GM23338 (cell line): ENCODE results near the gene CHEK1. TPM values are rescaled to one million over a fixed set of nuclear protein-coding genes. Genes with fewer than 3 reads are reported as not detected.

Source experiments
- ATAC-seq: fragments of 200-7000 bp; cut with Tn5 transposase; 3 replicates; pipeline ENCODE4 v1.9.1; 2020
- DNase-seq: peaks from one replicate; pipeline ENCODE4 v3.0.0-alpha.2; 2015; ENCODE audit warnings: low spot score
- H2AFZ ChIP-seq: fragments of 200-600 bp; sonication (generic); 2 replicates; pipeline ENCODE4 v1.8.0; 2016; ENCODE audit warnings: antibody characterized with exemption, mild to moderate bottlenecking, moderate library complexity
- H3F3A ChIP-seq: fragments of 200-600 bp; sonication (generic); replicated peaks from 2 replicates; pipeline ENCODE4 v1.8.0; 2017; ENCODE audit warnings: antibody characterized with exemption, mixed run types, low read depth
- H3K27ac ChIP-seq: fragments of 200-600 bp; sonication (generic); 2 replicates; pipeline ENCODE4 v1.6.1; 2016; ENCODE audit warnings: low read depth
- H3K27me3 ChIP-seq: fragments of 200-600 bp; sonication (generic); 2 replicates; pipeline ENCODE4 v1.8.0; 2016; ENCODE audit warnings: mild to moderate bottlenecking, mixed run types, moderate library complexity; ENCODE audit not compliant: insufficient read depth
- H3K36me3 ChIP-seq: fragments of 200-600 bp; sonication (generic); 2 replicates; pipeline ENCODE4 v1.8.0; 2016; ENCODE audit warnings: mild to moderate bottlenecking; ENCODE audit not compliant: insufficient read depth
- H3K4me1 ChIP-seq: fragments of 200-600 bp; sonication (generic); 2 replicates; pipeline ENCODE4 v1.8.0; 2016; ENCODE audit warnings: mild to moderate bottlenecking, moderate library complexity; ENCODE audit not compliant: insufficient read depth
- H3K4me2 ChIP-seq: fragments of 200-600 bp; sonication (generic); 2 replicates; pipeline ENCODE4 v1.7.1; 2017; ENCODE audit warnings: mixed run types
- H3K4me3 ChIP-seq: fragments of 200-600 bp; sonication (generic); 2 replicates; pipeline ENCODE4 v1.6.1; 2016; ENCODE audit warnings: mixed run types
- H3K79me2 ChIP-seq: fragments of 200-600 bp; sonication (generic); replicated peaks from 2 replicates; pipeline ENCODE4 v1.8.0; 2017; ENCODE audit warnings: mild to moderate bottlenecking; ENCODE audit not compliant: insufficient read depth
- H3K9me2 ChIP-seq: fragments of 200-600 bp; sonication (generic); 2 replicates; pipeline ENCODE4 v1.8.0; 2017; ENCODE audit not compliant: insufficient read depth
- H4K20me1 ChIP-seq: fragments of 200-600 bp; sonication (generic); replicated peaks from 2 replicates; pipeline ENCODE4 v1.8.0; 2017; ENCODE audit warnings: mild to moderate bottlenecking; ENCODE audit not compliant: insufficient read depth
- H3K27ac Mint-ChIP-seq: 2 replicates; pipeline ENCODE4 v1.8.0; 2020; ENCODE audit warnings: inconsistent platforms, mild to moderate bottlenecking, moderate library complexity, mixed read lengths
- H3K27me3 Mint-ChIP-seq: 3 replicates; pipeline ENCODE4 v1.8.0; 2022; ENCODE audit warnings: low read depth, mild to moderate bottlenecking, moderate library complexity, mixed read lengths, inconsistent platforms; ENCODE audit not compliant: insufficient read depth, poor library complexity
- H3K36me3 Mint-ChIP-seq: 3 replicates; pipeline ENCODE4 v1.8.0; 2021; ENCODE audit warnings: low read depth, mild to moderate bottlenecking, inconsistent platforms, moderate library complexity, mixed read lengths
- H3K4me1 Mint-ChIP-seq: 3 replicates; pipeline ENCODE4 v1.8.0; 2020; ENCODE audit warnings: mild to moderate bottlenecking, inconsistent platforms, mixed read lengths
- H3K4me3 Mint-ChIP-seq: 3 replicates; pipeline ENCODE4 v1.8.0; 2021; ENCODE audit warnings: moderate library complexity, mild to moderate bottlenecking, inconsistent platforms, mixed read lengths
- H3K9me3 Mint-ChIP-seq: 3 replicates; pipeline ENCODE4 v1.8.0; 2020; ENCODE audit warnings: moderate library complexity, mild to moderate bottlenecking, inconsistent platforms, mixed read lengths
- CREB1 ChIP-seq: fragments of 250-450 bp; sonication (Bioruptor Pico); IDR thresholded peaks from 2 replicates; pipeline ENCODE4 v1.5.0; 2020; ENCODE audit warnings: low read depth, mild to moderate bottlenecking, moderate library complexity
- CTCF ChIP-seq, 2 experiments: fragments of 200-600 bp in 1 of 2; sonication (generic) in 1 of 2; conservative IDR thresholded peaks; 2 replicates each; pipeline versions ENCODE4 v1.5.1 to v1.6.1; 2016 to 2017; ENCODE audit warnings: antibody characterized with exemption in 2 of 2, low read depth in 2 of 2, mild to moderate bottlenecking in 2 of 2, moderate library complexity in 1 of 2
- EZH2 ChIP-seq: fragments of 200-600 bp; sonication (generic); IDR thresholded peaks from one replicate; pipeline ENCODE4 v1.8.0; 2017; ENCODE audit warnings: antibody characterized with exemption, mild to moderate bottlenecking, low read depth; ENCODE audit not compliant: unreplicated experiment
- EZH2phosphoT487 ChIP-seq: fragments of 200-600 bp; sonication (generic); IDR thresholded peaks from one replicate; pipeline ENCODE4 v1.8.1; 2018; ENCODE audit warnings: antibody characterized with exemption; ENCODE audit not compliant: unreplicated experiment
- JUNB ChIP-seq: IDR thresholded peaks from one replicate; pipeline ENCODE4 v1.6.1; 2016; ENCODE audit warnings: antibody characterized with exemption; ENCODE audit not compliant: unreplicated experiment
- NANOG ChIP-seq: IDR thresholded peaks from 2 replicates; pipeline ENCODE4 v1.6.1; 2016; ENCODE audit warnings: antibody characterized with exemption, borderline replicate concordance
- POLR2AphosphoS5 ChIP-seq: IDR thresholded peaks from 2 replicates; pipeline ENCODE4 v1.6.1; 2016; ENCODE audit warnings: antibody characterized with exemption, low read depth
- REST ChIP-seq: IDR thresholded peaks from one replicate; pipeline ENCODE4 v1.6.1; 2018; ENCODE audit warnings: antibody characterized with exemption; ENCODE audit not compliant: unreplicated experiment
- STAT1 ChIP-seq: IDR thresholded peaks from one replicate; pipeline ENCODE4 v1.6.1; 2016; ENCODE audit warnings: antibody characterized with exemption; ENCODE audit not compliant: unreplicated experiment
- ZNF114 ChIP-seq: fragments of 250-450 bp; sonication (Bioruptor Pico); IDR thresholded peaks from 2 replicates; pipeline ENCODE4 v1.5.0; 2020; ENCODE audit warnings: mild to moderate bottlenecking, moderate library complexity
- ZNF331 ChIP-seq: fragments of 250-450 bp; sonication (Bioruptor Pico); IDR thresholded peaks from 2 replicates; pipeline ENCODE4 v1.5.0; 2020; ENCODE audit warnings: low read depth, mild to moderate bottlenecking, moderate library complexity
- ZNF462 ChIP-seq: fragments of 250-450 bp; sonication (Bioruptor Pico); IDR thresholded peaks from 2 replicates; pipeline ENCODE4 v1.5.0; 2020; ENCODE audit warnings: mild to moderate bottlenecking, moderate library complexity
- polyA plus RNA-seq: library from polyadenylated mRNA; unstranded; fragments of >200 nt; fragmentation: Nextera tagmentation; extraction: Ambion mirVana; gene quantifications from 2 replicates; pipeline ENCODE4 v1.2.1, GENCODE V29; 2016
- total RNA-seq: library from RNA; depleted of rRNA; stranded (reverse); fragments of >200 nt; shearing (Covaris generic); gene quantifications from 2 replicates; pipeline ENCODE4 v1.2.3, GENCODE V29; 2014
- TF ChIP-seq, protein P1 (sequence below): IDR thresholded peaks from 2 replicates; pipeline ENCODE4 v1.6.1; 2016; ENCODE audit warnings: antibody characterized with exemption

The CHEK1 gene
- total and polyA plus RNA-seq, 2 experiments from 2014 or later, result 90.0 to 102 TPM

DNA sequence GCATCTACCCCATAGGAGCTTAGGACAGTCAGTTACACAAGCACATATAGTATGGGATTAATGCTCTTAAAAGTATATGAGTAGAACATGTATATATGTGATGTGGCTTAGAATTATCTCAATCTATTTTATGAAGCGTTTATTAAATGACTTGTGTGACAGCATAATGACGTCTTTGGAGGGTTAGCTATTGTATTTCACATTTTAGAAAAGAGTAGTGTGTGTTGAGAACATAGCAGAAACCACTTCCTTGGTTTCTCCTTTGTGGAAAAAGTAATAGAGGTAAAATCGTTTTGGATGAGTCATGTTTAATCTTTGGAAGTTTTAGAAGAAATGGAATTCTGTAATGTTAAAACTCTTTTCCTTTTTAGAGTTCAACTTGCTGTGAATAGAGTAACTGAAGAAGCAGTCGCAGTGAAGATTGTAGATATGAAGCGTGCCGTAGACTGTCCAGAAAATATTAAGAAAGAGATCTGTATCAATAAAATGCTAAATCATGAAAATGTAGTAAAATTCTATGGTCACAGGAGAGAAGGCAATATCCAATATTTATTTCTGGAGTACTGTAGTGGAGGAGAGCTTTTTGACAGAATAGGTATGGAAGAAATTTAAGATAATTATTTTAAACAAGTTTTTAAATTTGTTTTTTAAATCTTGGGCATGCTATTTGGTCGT lies 2.4 kb downstream of the CHEK1 start:
- peak overlapping the region; percentile 93 for H3K4me3 Mint-ChIP-seq
- Histone ChIP-seq H4K20me1 (peaks cover 5% of the 10 kb centered on the region; the same call in 1 of the 2 replicates), H3K4me1 (peaks cover 10% of the 10 kb centered on the region; the same call in 1 of the 2 replicates), H2AFZ (no peak overlapping the region), H3K79me2 (peaks cover 49% of the 10 kb centered on the region), H3K36me3 (peaks cover 22% of the 10 kb centered on the region; the same call in 1 of the 2 replicates), H3F3A (peaks cover 7% of the 10 kb centered on the region; the same call in 1 of the 2 replicates), H3K27ac (no peak overlapping the region), H3K4me3 (peak overlapping the region; percentile 58), H3K9me2 (no peaks in the 10 kb centered on the region), H3K27me3 (no peaks in the 10 kb centered on the region), H3K4me2 (peak overlapping the region; percentile 76)
- ATAC-seq, result no peak
- TF ChIP-seq JUNB (no peak), NANOG (no peak), CTCF (conservative IDR thresholded peaks at IDR 0.05; ENCODE audit: low read depth in 2 of 2) (no peak), ZNF462 (CRISPR knock-in tag) (no peak), EZH2 (no peak), ZNF331 (no peak), POLR2AphosphoS5 (no peak), EZH2phosphoT487 (no peak), ZNF114 (CRISPR knock-in tag) (no peak), CREB1 (CRISPR knock-in tag) (no peak), STAT1 (no peak), REST (no peak)
- TF ChIP-seq, protein P1, sequence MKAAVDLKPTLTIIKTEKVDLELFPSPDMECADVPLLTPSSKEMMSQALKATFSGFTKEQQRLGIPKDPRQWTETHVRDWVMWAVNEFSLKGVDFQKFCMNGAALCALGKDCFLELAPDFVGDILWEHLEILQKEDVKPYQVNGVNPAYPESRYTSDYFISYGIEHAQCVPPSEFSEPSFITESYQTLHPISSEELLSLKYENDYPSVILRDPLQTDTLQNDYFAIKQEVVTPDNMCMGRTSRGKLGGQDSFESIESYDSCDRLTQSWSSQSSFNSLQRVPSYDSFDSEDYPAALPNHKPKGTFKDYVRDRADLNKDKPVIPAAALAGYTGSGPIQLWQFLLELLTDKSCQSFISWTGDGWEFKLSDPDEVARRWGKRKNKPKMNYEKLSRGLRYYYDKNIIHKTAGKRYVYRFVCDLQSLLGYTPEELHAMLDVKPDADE, result no peak
- no peak for DNase-seq
- H3K27ac Mint-ChIP-seq, result peak overlapping the region; percentile 98
- H3K36me3 Mint-ChIP-seq, result peaks cover 53% of the 10 kb centered on the region; the same call in 2 of the 3 replicates
- H3K27me3 Mint-ChIP-seq, result peaks cover 7% of the 10 kb centered on the region
- H3K9me3 Mint-ChIP-seq, result no peaks in the 10 kb centered on the region
- H3K4me1 Mint-ChIP-seq, result peaks cover 13% of the 10 kb centered on the region
